HepG2 (cell line): Measurements from ENCODE around the gene OOSP1. TPM values are rescaled to one million over a fixed set of nuclear protein-coding genes. Genes with fewer than 3 reads are reported as not detected.

ENCODE experiments used
- ATAC-seq: fragments of 200-7000 bp; cut with Tn5 transposase; 3 replicates; pipeline ENCODE4 v1.9.1; 2020; ENCODE audit warnings: mild to moderate bottlenecking, moderate library complexity
- BruUV-seq: library from RNA; stranded (reverse); fragments of 400-500 nt; replicated peaks from 2 replicates; lab custom pipeline; 2021; lab: Mats Ljungman, UMichigan
- CTCF ChIA-PET: fragments of 300-600 bp; formaldehyde crosslinking; extraction: SDS; loops from one replicate; lab custom pipeline; 2021; ENCODE audit warnings: low total read pairs, inconsistent platforms, low intra/inter-chr PET ratio; lab: Yijun Ruan, JAX
- POLR2A ChIA-PET: fragments of 350-600 bp; sonication (Branson Sonifier 250); formaldehyde crosslinking; loops from one replicate; lab custom pipeline; 2020; ENCODE audit warnings: antibody characterized with exemption, inconsistent platforms; lab: Yijun Ruan, JAX
- DNase-seq: peaks from one replicate; pipeline ENCODE4 v3.0.0-alpha.2; 2015; ENCODE audit warnings: low spot score
- FAIRE-seq: peaks from 3 replicates; lab custom pipeline; 2011; peaks lifted over from hg19 to GRCh38; lab: Jason Lieb, UNC
- H2AFZ ChIP-seq: one replicate; pipeline ENCODE4 v1.6.1; 2011; ENCODE audit warnings: low read length, inconsistent platforms
- H3K27ac ChIP-seq: fragments of 300-600 bp; 3 replicates; pipeline ENCODE4 v1.8.0; 2011; ENCODE audit warnings: mixed run types, mild to moderate bottlenecking, mixed read lengths, low read length, inconsistent platforms; ENCODE audit not compliant: insufficient read depth; ENCODE audit errors: extremely low read length
- H3K27me3 ChIP-seq, 2 experiments: fragments of 200-600 bp in 1 of 2; 2 replicates in 1 of 2; 3 replicates in 1 of 2; pipeline versions ENCODE4 v1.6.0 to v1.8.0; 2011; ENCODE audit warnings: low read length in 2 of 2, mild to moderate bottlenecking in 2 of 2, moderate library complexity in 2 of 2, inconsistent platforms in 1 of 2; ENCODE audit not compliant: insufficient read depth in 2 of 2, control insufficient read depth in 1 of 2
- H3K36me3 ChIP-seq, 2 experiments: fragments of 200-600 bp in 1 of 2; replicated peaks in 1 of 2; 2 replicates in 1 of 2; 3 replicates in 1 of 2; pipeline versions ENCODE4 v1.5.1 to v1.8.0; 2011; ENCODE audit warnings: low read length in 2 of 2, inconsistent platforms in 1 of 2; ENCODE audit not compliant: insufficient read depth in 2 of 2, control insufficient read depth in 1 of 2
- H3K4me1 ChIP-seq: 2 replicates; pipeline ENCODE4 v1.5.1; 2012; ENCODE audit warnings: low read length, inconsistent platforms; ENCODE audit not compliant: insufficient read depth
- H3K4me2 ChIP-seq: 2 replicates; pipeline ENCODE4 v1.6.0; 2011; ENCODE audit warnings: low read depth, low read length, inconsistent platforms
- H3K4me3 ChIP-seq, 3 experiments: fragments of 200-600 bp in 1 of 3; sonication (generic), shearing (Covaris generic) in 1 of 3; replicated peaks in 1 of 3; 2 replicates each; pipeline ENCODE4 v1.5.1; 2011 to 2016; ENCODE audit warnings: low read length in 3 of 3, inconsistent platforms in 2 of 3, low read depth in 2 of 3, mild to moderate bottlenecking in 2 of 3, control low read depth in 1 of 3, mixed read lengths in 1 of 3; ENCODE audit not compliant: insufficient read depth in 1 of 3
- H3K79me2 ChIP-seq: one replicate; pipeline ENCODE4 v1.6.1; 2011; ENCODE audit warnings: low read length, inconsistent platforms; ENCODE audit not compliant: insufficient read depth
- H3K9ac ChIP-seq: 2 replicates; pipeline ENCODE4 v1.6.0; 2011; ENCODE audit warnings: mild to moderate bottlenecking, low read depth, low read length, inconsistent platforms; ENCODE audit not compliant: insufficient read depth
- H3K9me3 ChIP-seq: 2 replicates; pipeline ENCODE4 v1.5.1; 2012; ENCODE audit warnings: mild to moderate bottlenecking, low read length
- H4K20me1 ChIP-seq: 2 replicates; pipeline ENCODE4 v1.6.0; 2011; ENCODE audit warnings: inconsistent platforms, mild to moderate bottlenecking, low read length, moderate library complexity; ENCODE audit not compliant: insufficient read depth
- AKNA ChIP-seq: sonication (generic); formaldehyde crosslinking; IDR thresholded peaks from 2 replicates; pipeline ENCODE4 v1.4.0; 2020; ENCODE audit warnings: missing genetic modification reagents, borderline replicate concordance
- ARID2 ChIP-seq: sonication (generic); formaldehyde crosslinking; IDR thresholded peaks from 2 replicates; pipeline ENCODE4 v1.8.1; 2022; ENCODE audit warnings: mild to moderate bottlenecking, missing genetic modification reagents, borderline replicate concordance
- CCDC6 ChIP-seq: sonication (generic); formaldehyde crosslinking; IDR thresholded peaks from 2 replicates; pipeline ENCODE4 v1.8.1; 2022; ENCODE audit warnings: mild to moderate bottlenecking, missing genetic modification reagents, moderate library complexity
- FOXA3 ChIP-seq: IDR thresholded peaks from 2 replicates; pipeline ENCODE4 v1.6.1; 2016; ENCODE audit warnings: missing genetic modification reagents, missing compliant biosample characterization
- IRF9 ChIP-seq: sonication (generic); formaldehyde crosslinking; IDR thresholded peaks from 2 replicates; pipeline ENCODE4 v1.8.0; 2022; ENCODE audit warnings: missing genetic modification reagents, mild to moderate bottlenecking, borderline replicate concordance
- MTA1 ChIP-seq: sonication (generic); formaldehyde crosslinking; IDR thresholded peaks from 2 replicates; pipeline ENCODE4 v1.4.0; 2020; ENCODE audit warnings: missing genetic modification reagents, mild to moderate bottlenecking, borderline replicate concordance
- TBL1XR1 ChIP-seq: fragments of 150-350 bp; IDR thresholded peaks from 2 replicates; pipeline ENCODE4 v1.6.1; 2014; ENCODE audit warnings: borderline replicate concordance, low read length; ENCODE audit not compliant: partially characterized antibody
- ZKSCAN1 ChIP-seq: fragments of 150-350 bp; IDR thresholded peaks from 2 replicates; pipeline ENCODE4 v1.6.1; 2014; ENCODE audit warnings: low read length
- ZMYM4 ChIP-seq: sonication (generic); formaldehyde crosslinking; IDR thresholded peaks from 2 replicates; pipeline ENCODE4 v1.8.1; 2023; ENCODE audit warnings: mild to moderate bottlenecking, missing genetic modification reagents
- ZNF264 ChIP-seq: sonication (generic); formaldehyde crosslinking; IDR thresholded peaks from 2 replicates; pipeline ENCODE4 v1.4.0; 2020; ENCODE audit warnings: missing genetic modification reagents
- ZNF432 ChIP-seq: sonication (generic); formaldehyde crosslinking; IDR thresholded peaks from 2 replicates; pipeline ENCODE4 v1.5.0; 2020; ENCODE audit warnings: missing genetic modification reagents, mild to moderate bottlenecking, borderline replicate concordance
- ZNF567 ChIP-seq: sonication (generic); formaldehyde crosslinking; IDR thresholded peaks from 2 replicates; pipeline ENCODE4 v1.8.1; 2023; ENCODE audit warnings: mild to moderate bottlenecking, missing genetic modification reagents, borderline replicate concordance
- ZNF644 ChIP-seq: IDR thresholded peaks from 2 replicates; pipeline ENCODE4 v1.6.1; 2016; ENCODE audit warnings: low read depth
- WGBS: methylation state at CpG from one replicate; pipeline ENCODE4 v1.1.6; 2017; ENCODE audit warnings: low lambda C conversion rate; 5-methylcytosine and 5-hydroxymethylcytosine counted together
- in situ Hi-C: cut with HindIII; loops from 2 replicates; pipeline ENCODE4 v1.10.0; 2017; ENCODE audit warnings: low pct_unique_long_range_greater_than_20kb; ENCODE audit not compliant: extremely low pct_ligation_motif_present
- intact Hi-C: fragments of 100-400 bp; cut with micrococcal nuclease; formaldehyde crosslinking; loops from one replicate; pipeline ENCODE4 v1.10.0; 2022; ENCODE audit not compliant: unreplicated experiment
- polyA plus RNA-seq, 8 experiments: library from polyadenylated mRNA; depleted of rRNA in 3 of 8; stranded (reverse) in 7 of 8; unstranded in 1 of 8; fragments of >200 nt; fragmentation: Illumina TruSeq in 4 of 8; extraction: Trizol in 4 of 8; gene quantifications; 2 replicates each; pipeline versions ENCODE4 v1.2.1 to v1.2.3, GENCODE V29; 2011 to 2016; ENCODE audit warnings: low read depth in 4 of 8, missing spikeins in 1 of 8, mixed read lengths in 1 of 8; ENCODE audit not compliant: insufficient read depth in 1 of 8
- total RNA-seq, 5 experiments: library from RNA; depleted of rRNA; stranded (reverse); fragments of >200 nt; fragmentation: Illumina TruSeq; extraction: Trizol; gene quantifications; 2 replicates each; pipeline ENCODE4 v1.2.3, GENCODE V29; 2016; ENCODE audit warnings: low read depth in 1 of 5
- TF ChIP-seq, protein P1 (sequence below): sonication (generic); formaldehyde crosslinking; IDR thresholded peaks from 2 replicates; pipeline ENCODE4 v1.4.0; 2020; ENCODE audit warnings: missing genetic modification reagents, borderline replicate concordance
- TF ChIP-seq, protein P2 (sequence below): sonication (generic); formaldehyde crosslinking; IDR thresholded peaks from 2 replicates; pipeline ENCODE4 v1.8.0; 2022; ENCODE audit warnings: missing genetic modification reagents, low read depth, mild to moderate bottlenecking, borderline replicate concordance

OOSP1 gene
- total and polyA plus RNA-seq, 2 of the 13 experiments (the other 11 are each of a cell fraction or from before 2014, with no cell fraction given), result not detected

GRCh38 chr11:59992425-59992824 lies 54.2 kb downstream of the OOSP1 start:
- no peaks in the 10 kb centered on the region for H3K27me3 ChIP-seq
- no peaks in the 10 kb centered on the region for H3K4me1 ChIP-seq
- no peak overlapping the region for H3K4me3 ChIP-seq
- no peak overlapping the region for H3K27ac ChIP-seq
- in situ Hi-C loops, result no loop called here
- 7% methylated on average over 5 of the region's 5 CpGs for WGBS
- TF ChIP-seq TBL1XR1 (no peak), ARID2 (no peak), FOXA3 (no peak), ZMYM4 (CRISPR knock-in tag) (no peak), IRF9 (CRISPR knock-in tag) (no peak), ZNF264 (no peak), ZNF567 (CRISPR knock-in tag) (no peak), CCDC6 (CRISPR knock-in tag) (no peak), ZKSCAN1 (no peak), ZNF432 (CRISPR knock-in tag) (no peak), MTA1 (CRISPR knock-in tag) (no peak), ZNF644 (CRISPR knock-in tag) (no peak), AKNA (CRISPR knock-in tag) (no peak)
- TF ChIP-seq, protein P1, sequence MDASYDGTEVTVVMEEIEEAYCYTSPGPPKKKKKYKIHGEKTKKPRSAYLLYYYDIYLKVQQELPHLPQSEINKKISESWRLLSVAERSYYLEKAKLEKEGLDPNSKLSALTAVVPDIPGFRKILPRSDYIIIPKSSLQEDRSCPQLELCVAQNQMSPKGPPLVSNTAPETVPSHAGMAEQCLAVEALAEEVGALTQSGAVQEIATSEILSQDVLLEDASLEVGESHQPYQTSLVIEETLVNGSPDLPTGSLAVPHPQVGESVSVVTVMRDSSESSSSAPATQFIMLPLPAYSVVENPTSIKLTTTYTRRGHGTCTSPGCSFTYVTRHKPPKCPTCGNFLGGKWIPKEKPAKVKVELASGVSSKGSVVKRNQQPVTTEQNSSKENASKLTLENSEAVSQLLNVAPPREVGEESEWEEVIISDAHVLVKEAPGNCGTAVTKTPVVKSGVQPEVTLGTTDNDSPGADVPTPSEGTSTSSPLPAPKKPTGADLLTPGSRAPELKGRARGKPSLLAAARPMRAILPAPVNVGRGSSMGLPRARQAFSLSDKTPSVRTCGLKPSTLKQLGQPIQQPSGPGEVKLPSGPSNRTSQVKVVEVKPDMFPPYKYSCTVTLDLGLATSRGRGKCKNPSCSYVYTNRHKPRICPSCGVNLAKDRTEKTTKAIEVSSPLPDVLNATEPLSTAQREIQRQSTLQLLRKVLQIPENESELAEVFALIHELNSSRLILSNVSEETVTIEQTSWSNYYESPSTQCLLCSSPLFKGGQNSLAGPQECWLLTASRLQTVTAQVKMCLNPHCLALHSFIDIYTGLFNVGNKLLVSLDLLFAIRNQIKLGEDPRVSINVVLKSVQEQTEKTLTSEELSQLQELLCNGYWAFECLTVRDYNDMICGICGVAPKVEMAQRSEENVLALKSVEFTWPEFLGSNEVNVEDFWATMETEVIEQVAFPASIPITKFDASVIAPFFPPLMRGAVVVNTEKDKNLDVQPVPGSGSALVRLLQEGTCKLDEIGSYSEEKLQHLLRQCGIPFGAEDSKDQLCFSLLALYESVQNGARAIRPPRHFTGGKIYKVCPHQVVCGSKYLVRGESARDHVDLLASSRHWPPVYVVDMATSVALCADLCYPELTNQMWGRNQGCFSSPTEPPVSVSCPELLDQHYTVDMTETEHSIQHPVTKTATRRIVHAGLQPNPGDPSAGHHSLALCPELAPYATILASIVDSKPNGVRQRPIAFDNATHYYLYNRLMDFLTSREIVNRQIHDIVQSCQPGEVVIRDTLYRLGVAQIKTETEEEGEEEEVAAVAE (CRISPR knock-in tag), result no peak
- TF ChIP-seq, protein P2, sequence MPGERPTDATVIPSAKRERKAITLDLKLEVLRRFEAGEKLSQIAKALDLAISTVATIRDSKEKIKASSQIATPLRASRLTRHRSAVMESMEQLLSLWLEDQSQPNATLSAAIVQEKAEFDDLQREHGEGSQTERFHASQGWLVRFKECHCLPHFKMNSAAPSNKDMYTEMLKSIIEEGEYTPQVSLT (CRISPR knock-in tag), result no peak
- CTCF ChIA-PET, result no interaction called here
- H3K9me3 ChIP-seq, result no peaks in the 10 kb centered on the region; the same call in 1 of the 2 replicates
- H4K20me1 ChIP-seq, result no peaks in the 10 kb centered on the region
- POLR2A ChIA-PET, result no interaction called here
- no peak overlapping the region for H3K9ac ChIP-seq
- no peak overlapping the region for H3K4me2 ChIP-seq
- no TSS peak for BruUV-seq
- no peak for DNase-seq
- H3K36me3 ChIP-seq, result no peaks in the 10 kb centered on the region
- ATAC-seq, result no peak
- no peaks in the 10 kb centered on the region for H3K79me2 ChIP-seq
- no peak overlapping the region for H2AFZ ChIP-seq
- FAIRE-seq, result no peak
- intact Hi-C loops, result no loop called here
